Putamen (tissue), 1 donor: ENCODE data around the gene CCR7.

Source experiments
- DNase-seq: peaks from one replicate; pipeline ENCODE4 v3.0.0-alpha.2; 2016; ENCODE audit warnings: low spot score

The CCR7 gene

GRCh38 chr17:40561871-40562611, 3.2 kb downstream of the CCR7 start:
- DNase-seq: no peak

DNA sequence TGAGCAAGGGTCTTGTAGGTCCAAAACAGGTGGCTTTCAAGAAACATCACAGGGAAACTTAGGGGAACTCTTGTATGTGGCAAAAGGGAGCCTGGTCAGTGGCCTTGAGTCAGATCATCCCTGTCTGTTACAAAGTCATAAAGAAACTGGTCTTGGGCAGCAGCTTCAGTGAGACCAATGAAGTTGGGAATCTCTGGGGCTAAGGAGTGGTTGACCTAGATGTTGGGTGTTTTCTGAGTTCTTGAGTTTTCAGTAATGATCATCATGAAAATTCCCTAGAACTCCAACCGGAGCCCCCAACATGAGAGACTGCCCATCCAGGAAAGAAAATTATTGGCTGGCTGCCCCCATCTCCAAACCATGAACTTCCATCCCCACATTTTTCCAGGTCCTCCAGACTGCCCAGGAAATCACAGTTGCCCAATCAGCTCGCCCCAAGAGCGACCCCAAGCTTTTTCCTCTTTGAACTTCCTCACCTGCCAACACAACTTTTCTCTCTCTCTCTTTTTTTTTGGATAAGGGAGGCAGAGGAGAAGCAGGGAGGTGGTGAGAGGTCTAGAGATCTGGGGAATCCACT, 3.9 kb downstream of the CCR7 start:
- no peak for DNase-seq

DNA sequence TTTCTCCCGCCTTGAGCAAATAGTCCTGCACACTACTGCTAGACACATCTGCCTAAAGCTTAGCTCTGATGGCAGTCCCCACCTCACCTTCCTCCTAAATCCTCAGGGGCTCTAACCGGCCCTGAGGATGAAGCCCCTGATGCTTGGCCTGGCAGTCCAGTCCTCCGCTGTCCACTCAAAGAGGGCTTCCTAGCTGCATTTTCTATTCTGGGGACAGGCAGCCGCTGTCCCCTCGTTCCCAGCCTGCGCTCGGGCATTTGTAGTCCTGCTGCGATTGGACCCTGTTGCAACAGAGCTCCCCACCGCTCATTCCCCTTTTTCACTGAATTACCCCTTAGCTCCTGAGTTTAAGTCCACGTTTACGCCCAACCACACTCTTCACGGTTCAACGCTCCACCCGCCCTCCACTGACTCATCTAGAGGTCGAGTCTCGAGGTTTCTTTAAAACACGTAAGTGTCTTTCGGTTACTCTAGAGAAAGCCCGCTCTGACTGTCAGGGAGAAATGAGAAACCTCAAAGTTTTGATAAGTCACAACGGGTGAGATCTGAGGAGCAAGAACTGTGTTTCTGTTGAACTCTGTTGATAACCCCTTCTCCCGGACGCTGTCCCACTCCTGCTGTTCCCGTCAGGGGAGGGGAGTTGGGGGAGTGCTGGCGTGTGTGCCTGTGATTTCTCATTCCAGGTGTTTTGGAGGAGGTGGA, 4.5 kb downstream of the CCR7 start:
- no peak for DNase-seq

DNA sequence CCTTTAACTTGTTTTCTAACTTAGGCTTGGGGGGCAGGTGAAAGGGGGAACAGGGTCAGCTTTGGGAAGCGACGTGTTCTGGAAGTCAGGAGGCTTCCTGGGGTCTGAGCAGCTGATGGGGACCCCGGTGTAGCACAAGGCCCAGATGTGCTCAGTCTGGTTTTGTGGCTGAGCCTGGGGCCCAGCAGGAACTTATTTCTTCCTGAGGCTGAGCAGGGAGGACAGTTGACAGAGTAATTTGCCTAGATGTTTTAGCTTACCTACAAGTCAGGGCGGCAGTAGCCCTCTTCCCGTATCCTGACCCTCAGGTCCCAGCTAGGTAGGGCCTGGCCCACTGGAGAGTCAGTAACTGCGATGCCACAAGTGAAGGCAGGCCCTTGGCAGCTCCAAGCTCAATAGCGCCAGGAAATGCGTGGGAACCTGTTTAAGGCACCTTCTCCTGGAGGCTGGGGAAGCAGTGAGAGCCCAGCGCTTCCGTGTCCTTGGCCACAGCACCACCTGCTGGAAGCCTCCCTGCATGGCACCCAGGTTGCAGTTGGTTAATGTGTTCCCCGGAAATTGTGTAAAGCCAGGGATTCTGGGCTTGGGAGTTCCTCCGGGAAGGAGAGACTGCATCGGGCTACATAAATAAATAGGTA, 5.2 kb downstream of the CCR7 start:
- DNase-seq: peak; percentile 81

GRCh38 chr17:40559564-40559916, 5.7 kb downstream of the CCR7 start:
- no peak for DNase-seq

DNA sequence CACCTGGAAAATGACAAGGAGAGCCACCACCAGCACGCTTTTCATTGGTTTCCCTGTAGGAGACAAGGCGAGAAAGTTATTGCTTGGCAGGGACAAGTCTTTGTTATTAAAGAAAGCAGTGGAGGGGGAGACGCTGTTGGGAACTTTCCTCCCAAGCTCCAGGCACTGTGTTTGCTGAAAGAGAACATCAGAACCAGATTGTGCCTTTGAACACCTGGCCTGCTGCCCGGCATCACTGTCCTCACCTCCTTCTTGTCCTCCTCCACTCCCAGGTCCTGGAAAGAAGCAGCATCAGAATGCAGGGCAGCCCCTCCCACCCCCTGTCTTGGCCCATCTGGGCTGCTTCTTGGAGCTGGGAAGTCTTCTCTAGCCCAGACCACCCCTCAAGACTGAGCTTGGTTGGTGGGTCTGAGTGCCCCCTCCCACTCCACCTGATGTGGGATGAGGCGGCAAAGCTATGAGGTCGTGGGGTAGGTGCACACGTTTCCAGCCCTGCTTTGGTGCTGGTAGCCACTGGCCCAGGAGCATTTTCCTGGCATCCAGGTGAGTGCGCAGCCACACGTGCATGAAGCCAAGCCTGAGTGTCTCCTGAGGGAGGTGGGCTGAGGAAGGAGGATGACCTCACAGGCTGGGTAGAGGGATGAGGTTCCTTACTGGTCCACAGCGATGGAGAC, 6.2 kb downstream of the CCR7 start:
- no peak for DNase-seq

- DNase-seq: no peak
These were observed 6.9 kb downstream of the CCR7 start for GRCh38 chr17:40558300-40558889.

DNA sequence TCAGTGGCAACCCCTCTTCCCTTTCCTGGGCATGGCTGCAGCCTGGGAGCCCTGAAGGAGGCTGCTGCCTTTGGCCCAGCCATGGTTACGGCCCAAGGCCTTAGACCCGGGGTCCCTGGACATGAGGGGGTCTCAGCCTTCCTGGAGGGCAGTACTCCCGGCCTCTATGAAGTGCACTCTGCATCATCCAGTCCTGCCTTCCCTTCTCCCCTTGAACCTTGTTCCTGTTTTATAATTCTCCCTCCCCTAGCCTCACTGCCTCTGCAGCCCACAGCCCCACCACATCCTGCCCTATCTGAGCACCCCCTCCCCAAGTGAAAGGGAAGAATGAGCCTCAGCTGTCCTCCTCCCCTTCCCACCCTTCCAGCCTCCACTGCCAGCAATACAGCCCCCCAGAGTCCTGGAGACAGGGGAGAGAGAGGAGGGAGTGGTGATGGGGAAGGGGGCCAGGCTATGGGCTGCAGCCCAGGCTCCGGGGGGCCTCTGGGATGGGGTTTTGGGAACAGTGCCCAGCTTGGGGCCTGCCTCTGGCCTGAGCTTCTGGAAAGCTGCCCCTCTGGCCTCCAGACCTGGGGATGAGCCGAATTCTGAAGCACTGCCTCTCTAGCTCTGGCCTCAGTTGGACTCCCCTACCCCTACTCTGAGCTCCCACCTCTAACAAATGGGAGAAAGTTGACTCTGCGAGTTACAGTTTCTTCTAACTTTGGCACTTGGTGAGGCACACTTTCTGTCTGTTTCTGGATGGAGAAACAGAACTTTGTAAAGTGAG, 7.6 kb downstream of the CCR7 start:
- DNase-seq: no peak

GRCh38 chr17:40556884-40557414, 8.3 kb downstream of the CCR7 start:
- DNase-seq: no peak

GRCh38 chr17:40556198-40556661, 9.0 kb downstream of the CCR7 start:
- DNase-seq: no peak

DNA sequence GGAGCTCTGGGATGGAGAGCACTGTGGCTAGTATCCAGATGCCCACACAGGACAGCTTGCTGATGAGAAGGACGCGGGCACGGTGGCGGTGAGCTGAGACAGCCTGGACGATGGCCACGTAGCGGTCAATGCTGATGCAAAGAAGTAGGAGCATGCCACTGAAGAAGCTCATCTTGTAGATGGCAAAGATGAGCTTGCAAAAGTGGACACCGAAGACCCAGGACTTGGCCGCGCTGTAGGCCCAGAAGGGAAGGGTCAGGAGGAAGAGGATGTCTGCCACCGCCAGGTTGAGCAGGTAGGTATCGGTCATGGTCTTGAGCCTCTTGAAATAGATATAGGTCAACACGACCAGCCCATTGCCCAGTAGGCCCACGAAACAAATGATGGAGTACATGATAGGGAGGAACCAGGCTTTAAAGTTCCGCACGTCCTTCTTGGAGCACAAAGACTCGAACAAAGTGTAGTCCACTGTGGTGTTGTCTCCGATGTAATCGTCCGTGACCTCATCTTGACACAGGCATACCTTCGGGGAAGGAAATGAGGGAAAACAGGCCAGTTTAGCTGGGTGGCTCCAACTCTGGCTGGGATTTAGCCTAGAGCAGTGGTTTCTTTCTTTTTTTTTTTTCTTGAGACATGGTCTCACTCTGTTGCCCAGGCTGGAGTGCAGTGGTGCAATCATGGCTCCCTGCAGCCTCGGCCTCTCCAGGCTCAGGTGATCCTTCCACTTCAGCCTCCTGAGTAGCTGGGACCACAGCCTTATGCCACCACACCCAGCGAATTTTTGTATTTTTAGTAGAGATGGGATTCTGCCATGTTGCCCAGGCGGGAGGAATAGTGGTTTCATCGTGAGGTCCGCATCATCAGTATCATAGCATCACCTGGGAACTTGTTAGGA, 9.7 kb downstream of the CCR7 start:
- no peak for DNase-seq

DNA sequence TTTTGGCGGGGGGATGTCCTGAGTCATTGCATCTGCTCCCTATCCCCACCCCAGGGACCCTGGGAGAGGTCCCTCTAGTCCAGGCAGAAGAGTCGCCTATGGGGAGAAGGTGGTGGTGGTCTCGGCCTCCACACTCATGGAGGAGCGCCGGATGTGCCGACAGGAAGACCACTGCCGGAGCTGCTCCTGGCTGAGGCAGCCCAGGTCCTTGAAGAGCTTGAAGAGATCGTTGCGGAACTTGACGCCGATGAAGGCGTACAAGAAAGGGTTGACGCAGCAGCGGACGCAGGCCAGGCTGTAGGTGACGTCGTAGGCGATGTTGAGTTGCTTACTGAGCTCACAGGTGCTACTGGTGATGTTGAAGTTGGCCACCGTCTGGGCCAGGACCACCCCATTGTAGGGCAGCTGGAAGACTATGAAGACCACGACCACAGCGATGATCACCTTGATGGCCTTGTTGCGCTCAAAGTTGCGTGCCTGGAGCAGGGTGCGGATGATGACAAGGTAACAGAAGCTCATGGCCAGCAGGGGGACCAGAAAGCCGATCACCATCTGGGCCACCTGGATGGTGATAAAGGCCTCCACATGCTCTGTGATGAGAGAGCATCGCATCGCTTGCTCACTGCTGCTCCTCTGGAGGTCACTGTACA, 10.5 kb downstream of the CCR7 start:
- DNase-seq: no peak

- peak; percentile 88 for DNase-seq
These were observed 11.4 kb downstream of the CCR7 start for GRCh38 chr17:40553694-40554534.

- no peak for DNase-seq
These were observed 12.2 kb downstream of the CCR7 start for GRCh38 chr17:40552806-40553693.

DNA sequence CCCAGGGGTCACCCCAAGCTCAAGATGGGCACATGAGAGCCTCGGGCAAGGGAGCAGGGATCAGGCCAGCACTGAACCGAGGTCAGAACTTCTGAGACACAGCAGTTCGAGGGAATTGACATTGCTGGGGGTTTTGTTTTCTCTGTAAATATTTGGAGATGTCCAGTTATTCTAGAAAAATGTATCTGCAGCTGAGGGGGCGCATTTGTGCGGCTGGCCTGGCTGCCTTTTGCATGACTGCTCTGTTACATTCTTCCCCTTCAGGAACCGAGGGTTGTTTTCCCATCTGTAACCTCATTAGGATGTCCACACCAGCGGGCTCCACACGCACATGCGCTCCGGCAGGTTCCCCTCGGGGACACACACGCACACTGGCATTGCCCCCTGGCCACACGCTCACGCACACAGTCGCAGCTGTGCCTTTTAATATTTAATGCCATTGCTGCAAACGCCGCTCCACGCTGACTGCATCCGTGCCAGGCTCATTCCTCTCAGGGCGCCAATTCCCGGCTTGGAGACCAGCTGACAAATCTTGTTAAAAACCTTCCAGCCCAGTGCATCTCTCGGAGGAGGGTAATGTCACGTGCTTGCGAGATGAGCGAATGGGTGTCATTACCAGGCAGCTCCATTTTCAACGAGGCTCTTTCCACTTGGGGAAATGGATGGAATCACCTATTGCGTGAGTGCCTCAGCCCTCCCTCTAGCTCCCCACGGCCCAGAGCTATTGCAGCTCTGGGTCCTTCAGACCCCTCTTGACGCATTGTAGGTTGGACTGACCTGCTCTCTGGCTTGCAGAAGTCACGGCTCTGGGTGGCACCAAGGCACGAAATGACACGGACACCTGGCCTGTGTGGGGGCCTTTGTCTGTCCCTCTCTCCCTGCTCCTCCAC, 13.1 kb downstream of the CCR7 start:
- DNase-seq: peak; percentile 34
